Activated B cell treated with CpG ODN at 0.5 μM for 24 hours (primary cell): ENCODE data around the gene ABHD5. TPM values are rescaled to one million over a fixed set of nuclear protein-coding genes. Genes with fewer than 3 reads are reported as not detected.

Source experiments
- ATAC-seq: fragments of 200-7000 bp; cut with Tn5 transposase; one replicate; pipeline ENCODE4 v1.10.0; 2021; ENCODE audit warnings: low read depth, mild to moderate bottlenecking, moderate library complexity
- CTCF ChIA-PET: fragments of 350-600 bp; sonication (Branson Sonifier 250); formaldehyde crosslinking; loops from one replicate; lab custom pipeline; 2021; ENCODE audit warnings: antibody characterized with exemption; lab: Charles Lee
- POLR2A ChIA-PET: fragments of 350-600 bp; sonication (Branson Sonifier 250); formaldehyde crosslinking; loops from one replicate; lab custom pipeline; 2021; ENCODE audit warnings: antibody characterized with exemption; lab: Charles Lee
- DNase-seq: peaks from one replicate; pipeline ENCODE4 v3.0.0; 2022
- H3K27ac Mint-ChIP-seq: one replicate; pipeline ENCODE4 v1.8.0; 2020; ENCODE audit warnings: mixed read lengths
- H3K27me3 Mint-ChIP-seq: one replicate; pipeline ENCODE4 v1.8.0; 2021; ENCODE audit warnings: mixed read lengths
- H3K36me3 Mint-ChIP-seq: one replicate; pipeline ENCODE4 v1.8.0; 2021; ENCODE audit warnings: low read depth, mixed read lengths
- H3K4me1 Mint-ChIP-seq: one replicate; pipeline ENCODE4 v1.8.0; 2021; ENCODE audit warnings: mixed read lengths
- H3K4me3 Mint-ChIP-seq: one replicate; pipeline ENCODE4 v1.8.0; 2020; ENCODE audit warnings: mild to moderate bottlenecking, mixed read lengths
- H3K9me3 Mint-ChIP-seq: one replicate; pipeline ENCODE4 v1.8.0; 2020; ENCODE audit warnings: mixed read lengths
- CTCF ChIP-seq: fragments of 200-600 bp; IDR thresholded peaks from one replicate; pipeline ENCODE4 v1.8.0; 2022; ENCODE audit warnings: antibody characterized with exemption, mild to moderate bottlenecking
- intact Hi-C: fragments of 100-400 bp; cut with micrococcal nuclease; formaldehyde crosslinking; loops from one replicate; pipeline ENCODE4 v1.15.1; 2024
- total RNA-seq: library from RNA; stranded (reverse); gene quantifications from 2 replicates; pipeline ENCODE4 v1.2.3, GENCODE V29; 2022

The ABHD5 gene
- total RNA-seq, 1 donor from 2014 or later = 6.0 TPM

DNA sequence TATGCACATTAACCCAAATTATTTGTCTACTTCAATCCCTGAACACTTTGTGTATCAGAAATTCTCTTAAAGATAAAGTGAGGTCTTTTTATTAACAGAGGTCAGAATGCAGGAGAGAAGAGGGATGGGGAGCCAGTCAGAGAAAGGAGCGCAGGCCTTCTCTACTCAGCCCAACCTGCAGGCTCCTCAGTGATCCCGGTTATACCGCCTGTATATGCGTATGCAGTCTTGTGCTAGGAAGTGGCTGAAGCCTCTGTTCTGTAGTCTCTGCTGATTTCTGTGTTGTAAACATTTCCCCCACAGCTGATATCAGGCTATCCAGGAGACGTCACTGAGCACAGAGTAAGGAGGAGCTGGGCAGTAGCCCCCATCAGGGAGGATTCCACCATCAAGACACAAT, 57.9 kb downstream of the ABHD5 start:
- intact Hi-C loops = no loop called here
- Mint-ChIP-seq H3K9me3 (peaks cover 11% of the 10 kb centered on the region), H3K27me3 (peaks cover 17% of the 10 kb centered on the region), H3K27ac (no peak overlapping the region), H3K4me3 (no peak overlapping the region), H3K4me1 (no peaks in the 10 kb centered on the region), H3K36me3 (no peaks in the 10 kb centered on the region)
- no peak for ATAC-seq
- ChIA-PET POLR2A (no interaction called here), CTCF (no interaction called here)
- no peak for TF ChIP-seq CTCF
- DNase-seq = no peak

DNA sequence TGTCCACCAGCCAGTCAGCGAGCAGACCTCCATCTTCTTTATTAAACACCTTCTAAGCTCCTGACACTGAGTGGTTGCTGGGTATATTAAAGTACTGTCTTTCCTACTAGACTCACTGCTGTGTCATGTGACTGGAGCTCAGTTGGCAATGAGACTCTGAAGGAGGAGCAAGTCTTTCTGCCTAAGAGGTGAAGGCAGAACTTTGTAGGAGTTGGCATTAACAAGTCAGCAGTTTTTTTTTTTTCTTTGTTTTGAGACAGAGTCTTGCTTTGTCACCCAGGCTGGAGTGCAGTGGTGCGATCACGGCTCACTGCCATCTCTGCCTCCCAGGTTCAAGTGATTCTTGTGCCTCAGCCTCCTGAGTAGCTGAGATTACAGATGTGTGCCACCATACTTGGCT, 62.2 kb downstream of the ABHD5 start:
- DNase-seq = no peak

GRCh38 chr3:43753741-43754715, 63.3 kb downstream of the ABHD5 start:
- ATAC-seq (no peak), DNase-seq (no peak)
- no peaks in the 10 kb centered on the region for H3K4me1 Mint-ChIP-seq
- no peaks in the 10 kb centered on the region for H3K9me3 Mint-ChIP-seq
- H3K27me3 Mint-ChIP-seq = peaks cover 18% of the 10 kb centered on the region
- intact Hi-C loops = no loop called here
- POLR2A ChIA-PET = no interaction called here
- CTCF ChIA-PET = no interaction called here
- H3K4me3 Mint-ChIP-seq = no peak overlapping the region
- H3K27ac Mint-ChIP-seq = no peak overlapping the region
- TF ChIP-seq CTCF = no peak
- no peaks in the 10 kb centered on the region for H3K36me3 Mint-ChIP-seq

More for the DNA sequence above, 62.2 kb downstream of the ABHD5 start:
- POLR2A ChIA-PET = no interaction called here
- no peak overlapping the region for H3K27ac Mint-ChIP-seq
- CTCF ChIA-PET = no interaction called here
- intact Hi-C loops = no loop called here
- no peaks in the 10 kb centered on the region for H3K9me3 Mint-ChIP-seq
- H3K36me3 Mint-ChIP-seq = no peaks in the 10 kb centered on the region
- TF ChIP-seq CTCF = no peak
- H3K4me3 Mint-ChIP-seq = no peak overlapping the region
- ATAC-seq = no peak
- peaks cover 18% of the 10 kb centered on the region for H3K27me3 Mint-ChIP-seq
- no peaks in the 10 kb centered on the region for H3K4me1 Mint-ChIP-seq

DNA sequence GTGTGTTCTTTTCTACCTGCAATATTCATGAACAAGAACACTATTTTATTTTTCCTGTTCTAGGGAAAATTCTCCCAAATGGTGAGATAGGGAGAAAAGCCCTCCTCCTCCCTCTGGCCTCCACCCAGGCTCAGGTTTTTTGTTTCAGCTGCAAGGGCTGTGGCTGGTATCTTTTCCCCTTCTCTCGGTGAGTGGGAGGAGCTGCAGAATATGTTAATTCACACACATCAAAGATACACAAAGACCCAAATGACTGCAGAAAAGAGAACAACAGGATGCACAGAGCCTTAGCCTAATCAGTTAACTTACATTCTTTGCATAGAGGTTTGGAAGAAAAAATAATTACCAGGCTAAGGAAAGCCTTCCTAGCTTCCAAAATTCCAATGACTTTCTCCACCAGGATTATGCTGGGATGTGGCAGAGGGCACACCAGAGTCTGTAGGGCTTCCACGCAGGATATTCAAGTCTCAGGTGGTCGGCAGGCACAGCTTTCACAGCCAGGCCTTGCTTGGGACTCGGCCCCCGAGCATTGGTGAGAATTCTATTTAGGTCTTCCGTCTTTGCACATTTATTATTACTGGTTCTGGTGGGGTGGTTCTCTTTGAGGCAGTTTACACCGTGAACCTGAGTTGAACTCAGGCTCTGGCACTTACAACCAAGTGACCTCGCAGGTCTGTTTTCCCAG, 64.9 kb downstream of the ABHD5 start:
- Mint-ChIP-seq H3K27ac (no peak overlapping the region), H3K4me1 (no peaks in the 10 kb centered on the region), H3K9me3 (no peaks in the 10 kb centered on the region), H3K4me3 (no peak overlapping the region), H3K27me3 (peaks cover 18% of the 10 kb centered on the region), H3K36me3 (no peaks in the 10 kb centered on the region)
- TF ChIP-seq CTCF = no peak
- DNase-seq (no peak), ATAC-seq (no peak)
- CTCF ChIA-PET = no interaction called here
- POLR2A ChIA-PET = no interaction called here
- intact Hi-C loops = no loop called here

- H3K27ac Mint-ChIP-seq = no peak overlapping the region
- H3K9me3 Mint-ChIP-seq = no peaks in the 10 kb centered on the region
- no peak for TF ChIP-seq CTCF
- ChIA-PET POLR2A (no interaction called here), CTCF (no interaction called here)
- H3K36me3 Mint-ChIP-seq = no peaks in the 10 kb centered on the region
- intact Hi-C loops = no loop called here
- H3K4me1 Mint-ChIP-seq = no peaks in the 10 kb centered on the region
- H3K4me3 Mint-ChIP-seq = no peak overlapping the region
- no peak for DNase-seq
- peaks cover 5% of the 10 kb centered on the region for H3K27me3 Mint-ChIP-seq
- no peak for ATAC-seq
Measured at GRCh38 chr3:43757666-43758321, 67.1 kb downstream of the ABHD5 start.
